ENCODE results near the gene SPRYD7. TPM values are rescaled to one million over a fixed set of nuclear protein-coding genes. Genes with fewer than 3 reads are reported as not detected.
A peak's percentile ranks its signal among the peaks of the same experiment; 100 is the strongest.
"Not testable (repeated sequence)": the region's sequence is repeated elsewhere in the genome, so short reads cannot be mapped to it uniquely, and the experiment has no call there.

SPRYD7 gene
- 6.4 TPM for total RNA-seq

- DNase-seq: peak; percentile 99
Observed at GRCh38 chr13:49936075-49936967, at the start of gene SPRYD7. SPRYD7 (minus strand) TSS chr13:49936340; CDS start chr13:49936235, 105 bp downstream.

- DNase-seq: no peak
Observed at GRCh38 chr13:49985129-49985528, 49.0 kb upstream of the SPRYD7 start.

- no peak for DNase-seq
Observed at GRCh38 chr13:49980266-49980665, 44.1 kb upstream of the SPRYD7 start.

- no peak for DNase-seq
Observed at GRCh38 chr13:49977992-49978391, 41.9 kb upstream of the SPRYD7 start.

GRCh38 chr13:49976314-49977258 is 40.4 kb upstream of the SPRYD7 start:
- DNase-seq: peak; percentile 86

GRCh38 chr13:49975826-49976225 is 39.7 kb upstream of the SPRYD7 start:
- DNase-seq: no peak

- DNase-seq: no peak
Observed at GRCh38 chr13:49972709-49973108, 36.6 kb upstream of the SPRYD7 start.

GRCh38 chr13:49967456-49967855 is 31.3 kb upstream of the SPRYD7 start:
- no peak for DNase-seq

GRCh38 chr13:49958321-49958720 is 22.2 kb upstream of the SPRYD7 start:
- DNase-seq: no peak

GRCh38 chr13:49956131-49956530 is 20.0 kb upstream of the SPRYD7 start:
- no peak for DNase-seq

- DNase-seq: no peak
Observed at GRCh38 chr13:49954674-49955455, 18.7 kb upstream of the SPRYD7 start.

- no peak for DNase-seq
Observed at GRCh38 chr13:49953560-49953959, 17.4 kb upstream of the SPRYD7 start.

- DNase-seq: no peak
Observed at GRCh38 chr13:49951754-49952535, 15.8 kb upstream of the SPRYD7 start.

GRCh38 chr13:49948777-49949270 is 12.7 kb upstream of the SPRYD7 start:
- not testable (repeated sequence) for DNase-seq

GRCh38 chr13:49939321-49939720 is 3.2 kb upstream of the SPRYD7 start:
- no peak for DNase-seq

GRCh38 chr13:49938921-49939320 is 2.8 kb upstream of the SPRYD7 start:
- no peak for DNase-seq

GRCh38 chr13:49938314-49938713 is 2.2 kb upstream of the SPRYD7 start:
- DNase-seq: peak; percentile 31

- no peak for DNase-seq
Observed at GRCh38 chr13:49936968-49937273, 781 bp upstream of the SPRYD7 start.

GRCh38 chr13:49935171-49936074 is 717 bp downstream of the SPRYD7 start:
- peak; percentile 48 for DNase-seq

- DNase-seq: no peak
Observed at GRCh38 chr13:49933511-49933910, 2.6 kb downstream of the SPRYD7 start.
